GF-D8 (cell line): ENCODE data around the gene MOV10L1.
"Not testable (repeated sequence)": the region's sequence is repeated elsewhere in the genome, so short reads cannot be mapped to it uniquely, and the experiment has no call there.

ENCODE experiments used
- DNase-seq: peaks from one replicate; lab custom pipeline; 2025; lab: John Stamatoyannopoulos, UW

MOV10L1 gene

DNA sequence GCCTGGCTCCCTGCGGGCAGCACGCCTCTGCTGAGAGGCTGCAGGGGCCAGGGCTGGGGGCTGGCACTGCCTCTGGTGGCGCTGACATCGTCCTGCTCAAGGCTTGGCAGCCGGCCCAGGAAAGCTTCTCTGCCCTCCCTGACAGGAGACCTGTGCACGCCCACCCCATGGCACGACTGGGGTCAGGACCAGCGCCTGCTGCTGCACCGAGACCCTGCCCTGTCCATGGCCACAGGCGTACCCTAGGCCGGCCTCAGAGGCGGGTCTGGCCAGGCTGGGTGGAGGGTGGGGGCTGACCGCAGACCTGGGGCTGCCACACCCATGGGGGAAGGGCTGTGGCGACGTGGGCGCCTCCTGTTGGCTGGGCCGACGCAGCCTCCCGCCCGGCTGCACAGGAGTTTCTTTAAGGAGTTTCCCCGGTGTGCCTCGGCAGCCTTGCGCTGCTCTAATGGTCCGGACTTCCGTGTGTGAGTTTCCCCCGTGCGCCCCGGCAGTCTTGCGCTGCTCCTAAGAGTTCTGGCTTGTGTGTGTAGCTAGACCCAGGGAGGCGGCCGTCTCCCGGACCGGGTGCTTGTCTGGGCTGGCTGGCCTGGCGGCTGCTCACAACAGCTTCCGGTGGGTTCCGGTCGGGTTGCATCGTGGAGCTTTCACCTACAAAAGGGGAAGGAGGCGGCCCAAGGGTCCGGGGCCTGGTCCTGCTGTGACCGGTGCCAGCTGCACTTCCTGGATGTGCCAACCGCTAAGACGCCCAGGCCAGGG lies 100.6 kb downstream of the MOV10L1 start:
- peak; percentile 89 for DNase-seq

DNA sequence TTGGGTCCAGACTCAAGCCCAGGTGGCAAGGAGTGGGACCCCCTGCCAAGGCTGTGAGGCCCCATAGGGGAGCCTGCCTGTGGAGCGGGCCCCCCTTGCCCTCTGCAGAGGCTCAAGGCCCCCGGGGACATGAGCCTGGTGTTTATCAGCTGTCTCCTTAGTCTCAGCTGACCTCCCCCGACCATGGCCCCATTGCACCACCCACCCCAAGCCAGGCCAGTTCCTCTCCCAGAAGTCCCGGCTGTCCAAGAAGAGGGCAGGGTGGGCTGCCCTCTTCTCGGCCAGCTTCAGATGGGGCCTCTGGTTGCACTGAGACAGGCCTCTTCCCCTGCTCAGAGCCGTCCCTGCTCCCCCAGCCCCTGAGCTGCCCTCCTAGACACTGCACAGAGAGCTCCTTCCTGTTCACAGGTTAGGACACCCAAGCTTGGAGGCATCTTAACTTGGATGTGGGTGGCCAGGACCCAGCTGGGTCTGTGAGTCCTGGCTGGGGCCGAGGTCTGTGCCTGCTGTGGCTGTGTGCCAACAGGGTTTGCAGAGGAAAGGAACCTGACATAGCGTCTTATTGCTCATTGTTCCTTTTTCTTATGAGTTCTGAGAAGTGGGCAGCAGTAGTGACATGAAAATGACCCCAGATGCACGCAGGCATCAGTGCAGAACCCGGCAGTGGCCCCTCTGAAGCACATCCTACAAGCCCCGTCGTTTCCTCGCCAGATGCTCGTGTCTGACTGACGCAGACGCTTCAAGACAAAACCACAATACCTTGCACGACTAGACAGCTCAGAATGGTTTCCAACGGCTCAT lies 101.3 kb downstream of the MOV10L1 start:
- peak; percentile 97 for DNase-seq

DNA sequence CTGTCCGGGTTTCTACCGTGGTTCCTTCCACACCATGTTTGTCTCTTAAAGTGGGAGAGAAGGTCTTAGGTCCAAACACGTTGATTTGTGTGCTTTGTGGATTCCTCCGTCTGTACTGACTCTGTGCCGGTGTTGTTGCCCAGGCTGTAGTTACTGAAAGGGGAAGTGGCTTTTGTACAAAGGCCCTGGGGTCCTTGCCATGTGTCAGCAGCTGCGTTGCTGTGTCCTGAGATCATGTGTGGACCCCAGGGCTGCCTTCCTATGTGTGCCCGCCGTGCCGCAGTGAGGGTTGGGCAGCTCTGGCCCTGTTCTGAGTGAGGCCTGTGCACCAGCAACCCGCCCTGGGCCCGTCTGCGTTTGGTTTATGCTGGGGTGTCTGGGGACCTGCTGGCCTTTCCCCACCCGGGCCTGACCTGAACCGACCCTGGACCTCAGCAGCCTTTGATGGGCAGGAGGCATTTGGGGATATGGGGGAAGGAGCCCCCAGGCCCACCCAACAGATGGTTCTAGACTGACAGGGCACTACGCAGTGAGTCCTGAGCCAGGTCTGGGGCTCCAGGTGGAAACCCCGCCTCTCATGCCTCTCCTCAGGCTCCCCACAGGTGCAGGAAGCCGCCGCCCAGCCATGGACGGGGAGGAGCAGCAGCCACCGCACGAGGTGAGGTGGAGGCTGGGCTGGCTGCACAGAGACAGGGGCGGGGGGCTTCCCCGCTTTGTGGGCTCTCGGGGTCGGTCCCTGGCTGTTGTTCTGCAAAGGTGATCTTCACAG lies 102.8 kb downstream of the MOV10L1 start:
- no peak for DNase-seq

DNA sequence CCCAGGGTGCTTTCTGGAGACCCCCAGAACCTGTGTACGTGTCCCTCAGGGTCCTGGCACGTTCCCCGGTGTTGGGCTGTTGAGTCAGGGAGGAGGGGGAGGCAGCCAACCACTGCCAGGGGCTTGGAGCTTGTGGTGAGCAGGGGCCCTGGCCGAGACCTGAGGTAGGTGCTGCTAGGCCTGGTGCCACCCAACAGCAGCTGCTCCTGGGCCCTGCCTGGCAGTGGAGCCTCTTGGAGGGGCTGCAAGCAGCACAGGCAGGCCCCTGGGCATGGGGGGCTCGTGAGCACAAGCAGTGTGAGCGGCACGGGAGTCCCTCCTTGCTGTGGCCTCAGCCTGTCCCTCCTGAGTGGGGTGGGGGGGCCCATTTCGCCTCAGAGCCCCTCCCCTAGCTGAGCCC lies 103.8 kb downstream of the MOV10L1 start:
- DNase-seq: no peak

DNA sequence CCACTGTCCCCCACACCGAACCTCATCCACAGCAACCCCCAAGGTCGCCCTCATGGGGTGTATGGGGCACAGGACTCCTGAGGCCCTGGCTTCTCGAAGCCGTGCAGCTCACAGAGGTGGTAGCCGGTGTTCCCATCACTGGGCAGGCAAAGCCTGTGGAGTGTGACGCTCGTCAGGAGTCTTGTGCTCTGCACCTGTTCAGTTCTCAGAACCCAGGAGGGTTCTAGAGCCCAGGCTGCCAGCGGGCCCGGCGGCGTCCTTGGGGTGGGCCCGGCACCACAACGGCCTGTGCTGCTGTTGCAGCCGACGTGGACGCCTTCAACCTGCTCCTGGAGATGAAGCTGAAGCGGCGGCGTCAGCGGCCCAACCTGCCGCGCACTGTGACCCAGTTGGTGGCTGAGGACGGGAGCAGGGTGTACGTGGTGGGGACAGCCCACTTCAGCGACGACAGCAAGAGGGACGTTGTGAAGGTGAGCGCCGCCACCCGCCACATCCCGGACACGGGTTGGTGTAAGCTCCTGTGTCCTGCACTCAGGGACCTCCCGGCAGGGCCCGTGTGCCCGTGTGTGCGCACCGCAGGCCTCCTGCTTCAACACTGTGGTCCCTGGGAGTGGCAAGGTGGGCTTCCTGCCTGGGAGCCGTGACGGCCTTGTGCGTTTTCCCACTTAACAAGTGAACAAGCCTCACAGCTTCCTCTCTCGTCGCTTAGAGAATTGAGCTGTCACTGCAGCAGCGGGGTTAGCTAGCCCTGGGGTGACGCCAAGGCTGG lies 104.4 kb downstream of the MOV10L1 start:
- DNase-seq: no peak

DNA sequence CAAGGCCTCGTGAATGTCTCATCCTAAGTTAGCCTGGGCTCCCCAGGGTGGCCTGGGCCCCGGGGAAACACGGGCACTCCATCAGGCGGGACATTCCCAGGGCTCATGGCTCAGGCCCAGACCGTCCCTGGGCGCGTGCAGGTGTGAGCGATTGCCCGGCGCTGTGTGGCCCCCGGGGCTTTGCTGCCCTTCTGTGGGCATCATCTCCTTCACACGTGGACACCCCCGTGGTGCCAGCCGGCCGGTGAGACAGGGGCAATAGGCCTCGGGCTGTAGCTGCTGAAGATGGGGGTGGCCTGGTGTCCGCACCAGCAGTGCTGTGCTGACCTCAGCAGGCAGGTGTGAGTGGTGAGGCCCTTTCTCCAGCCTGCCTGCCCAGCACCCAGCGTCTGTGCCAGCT lies 106.5 kb downstream of the MOV10L1 start:
- no peak for DNase-seq

DNA sequence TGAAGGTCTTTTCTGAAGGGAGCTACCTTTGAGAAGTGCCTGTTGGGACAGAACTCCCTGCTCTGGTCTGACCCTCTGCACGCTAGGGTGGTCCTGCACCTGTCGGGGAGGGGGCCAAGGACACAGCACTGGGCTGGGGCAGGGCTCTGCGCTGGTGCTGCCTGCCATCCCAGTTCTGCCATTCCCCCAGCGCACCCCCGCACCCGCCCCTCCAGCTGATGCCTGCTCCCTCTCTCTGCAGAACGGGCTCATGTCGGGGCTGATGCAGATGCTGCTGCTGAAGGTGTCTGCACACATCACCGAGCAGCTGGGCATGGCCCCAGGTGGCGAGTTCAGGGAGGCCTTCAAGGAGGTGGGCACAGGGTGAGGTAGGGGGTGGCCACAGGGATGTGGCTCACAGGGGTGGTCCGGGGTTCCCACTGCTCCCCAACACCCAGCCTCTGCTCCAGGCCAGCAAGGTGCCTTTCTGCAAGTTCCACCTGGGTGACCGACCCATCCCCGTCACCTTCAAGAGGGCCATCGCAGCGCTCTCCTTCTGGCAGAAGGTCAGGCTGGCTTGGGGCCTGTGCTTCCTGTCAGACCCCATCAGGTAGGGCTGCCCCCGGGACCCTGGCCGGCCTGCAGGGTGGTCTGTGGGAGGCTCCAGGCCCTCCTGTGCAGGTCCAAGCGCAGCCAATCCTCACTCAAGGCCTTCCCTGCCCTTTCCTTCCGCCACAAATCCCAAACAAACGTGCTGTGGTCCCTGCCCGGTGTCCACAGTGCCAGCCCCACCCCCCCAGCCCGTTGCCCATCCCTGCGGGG lies 107.4 kb downstream of the MOV10L1 start:
- DNase-seq: no peak

DNA sequence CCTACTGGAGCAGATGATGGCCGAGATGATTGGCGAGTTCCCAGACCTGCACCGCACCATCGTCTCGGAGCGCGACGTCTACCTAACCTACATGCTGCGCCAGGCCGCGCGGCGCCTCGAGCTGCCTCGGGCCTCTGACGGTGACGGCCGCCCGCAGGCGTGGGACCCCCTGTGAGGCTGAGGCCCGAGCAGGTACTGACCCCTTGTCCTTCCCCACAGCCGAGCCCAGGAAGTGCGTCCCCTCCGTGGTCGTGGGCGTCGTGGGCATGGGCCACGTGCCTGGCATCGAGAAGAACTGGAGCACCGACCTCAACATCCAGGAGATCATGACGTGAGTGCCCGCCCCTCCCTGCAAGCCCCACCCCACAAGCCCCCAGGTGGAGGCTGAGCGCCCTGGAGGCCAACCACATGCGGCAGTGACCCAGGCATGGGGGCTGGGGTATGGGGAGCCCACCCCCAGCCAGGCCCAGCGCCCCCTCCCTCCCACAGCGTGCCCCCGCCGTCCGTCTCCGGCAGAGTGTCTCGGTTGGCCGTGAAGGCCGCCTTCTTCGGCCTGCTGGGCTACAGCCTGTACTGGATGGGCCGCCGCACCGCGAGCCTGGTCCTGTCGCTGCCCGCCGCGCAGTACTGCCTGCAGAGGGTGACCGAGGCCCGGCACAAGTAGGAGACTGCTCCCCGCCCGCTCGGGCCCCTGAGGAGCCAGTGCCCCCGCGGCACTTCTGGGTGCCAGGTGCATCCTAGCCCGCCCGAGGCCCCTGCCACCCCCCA lies 108.2 kb downstream of the MOV10L1 start:
- no peak for DNase-seq

DNA sequence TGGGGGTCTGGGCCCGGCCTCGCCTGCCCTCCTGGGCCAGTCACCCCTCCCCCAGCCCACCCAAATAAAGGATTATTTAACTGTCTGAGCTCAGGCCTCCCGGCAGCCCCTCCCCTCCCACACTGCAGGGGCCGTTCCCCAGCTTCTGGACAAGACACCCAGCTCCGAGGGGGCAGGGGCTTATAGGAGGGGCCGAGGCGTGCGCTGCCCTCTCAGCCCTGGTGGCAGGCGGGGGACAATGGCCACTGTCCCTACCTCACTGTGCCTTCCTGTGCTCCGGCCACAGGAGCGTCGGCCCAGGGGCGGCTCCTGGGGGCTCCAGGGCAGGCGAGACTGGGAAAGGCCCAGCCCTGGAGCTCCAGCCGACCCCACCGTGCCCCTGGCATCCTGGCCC lies 108.8 kb downstream of the MOV10L1 start:
- DNase-seq: no peak

DNA sequence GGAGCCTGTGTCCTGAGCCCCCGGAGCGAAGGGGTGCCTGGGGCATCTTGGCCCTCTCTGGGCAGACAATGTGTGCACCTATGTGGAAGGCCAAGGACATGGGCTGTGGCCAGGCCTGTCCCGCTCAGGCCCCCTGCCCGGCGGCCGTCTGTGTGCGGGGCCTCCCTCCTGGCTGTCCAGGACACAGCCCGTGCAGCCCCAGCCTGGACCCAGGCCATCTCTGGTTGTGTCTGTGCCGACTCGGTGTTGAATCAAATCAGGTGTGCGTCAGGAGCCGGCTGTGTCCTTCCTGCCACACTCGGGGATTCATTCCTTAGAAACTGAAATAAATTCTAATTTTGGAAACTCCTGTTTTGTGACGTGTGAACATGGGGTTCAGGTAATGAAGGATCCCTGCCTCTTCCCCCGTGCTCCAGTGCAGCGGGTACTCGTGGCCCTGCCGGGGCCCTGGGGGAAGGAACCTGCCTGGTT lies 109.5 kb downstream of the MOV10L1 start:
- DNase-seq: no peak

DNA sequence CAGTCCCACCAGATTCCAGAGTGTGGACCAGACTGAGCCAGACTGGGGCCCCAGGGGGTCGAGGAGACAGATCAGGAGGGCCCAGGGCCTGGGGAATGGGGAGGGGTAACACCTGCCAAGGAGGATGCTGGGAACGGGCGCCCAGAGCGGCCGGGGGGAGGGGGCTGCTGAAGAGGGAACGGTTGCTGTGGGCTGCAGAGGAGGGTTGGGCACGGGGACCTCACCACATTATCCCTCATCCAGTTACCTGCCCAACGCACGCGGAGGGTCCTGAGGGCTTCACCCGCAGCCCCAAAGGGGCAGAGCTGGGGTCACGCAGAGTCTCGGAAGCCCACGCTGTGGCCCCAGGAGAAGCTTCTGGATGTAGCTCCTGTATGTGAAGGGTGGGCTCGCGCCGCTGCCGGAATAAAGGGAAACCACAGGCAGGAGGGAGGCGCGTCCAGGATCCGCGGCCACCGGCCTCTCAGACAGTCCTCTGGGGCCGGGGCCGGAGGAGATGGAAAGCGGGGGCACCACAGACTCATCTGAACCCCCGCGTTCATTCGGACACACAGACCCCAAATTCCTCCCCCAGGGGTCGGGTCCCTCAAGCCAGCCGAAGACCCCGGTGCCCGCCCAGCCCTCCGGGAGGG lies 110.1 kb downstream of the MOV10L1 start:
- no peak for DNase-seq

DNA sequence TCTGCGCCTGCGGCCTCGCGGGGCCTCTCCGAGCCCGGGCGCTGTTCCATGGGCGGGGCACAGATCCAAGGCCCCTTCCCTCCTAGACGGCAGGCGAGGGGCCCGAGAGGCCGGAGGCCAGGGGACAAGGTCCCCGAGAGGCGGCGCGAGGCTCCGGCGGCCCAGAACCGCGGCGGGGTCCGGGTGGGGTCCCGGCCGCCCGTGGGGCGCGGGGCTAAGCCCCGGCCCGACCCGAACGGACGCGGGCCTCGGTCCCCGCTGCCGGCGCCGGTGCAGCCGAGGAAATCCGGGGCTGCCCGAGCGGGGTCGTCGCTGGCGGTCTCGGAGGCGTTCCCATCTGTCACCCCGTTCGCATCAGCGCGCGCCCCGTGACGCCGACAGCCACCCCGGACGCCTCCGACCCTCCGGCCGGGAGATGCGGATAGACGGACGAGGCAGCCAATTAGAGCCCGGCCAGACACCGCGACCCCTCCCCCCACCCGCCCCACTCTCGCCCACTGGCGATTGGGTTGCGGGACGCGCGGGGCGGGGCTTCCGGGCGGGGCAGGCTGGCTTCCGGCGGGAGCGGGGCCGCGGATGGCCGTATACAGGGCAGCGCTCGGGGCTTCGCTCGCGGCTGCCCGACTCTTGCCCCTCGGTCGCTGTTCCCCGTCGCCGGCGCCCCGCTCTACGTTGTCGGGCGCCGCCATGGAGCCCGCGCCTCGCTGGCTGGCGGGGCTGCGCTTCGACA lies 110.8 kb downstream of the MOV10L1 start, which contains the start of gene SELENOO:
SELENOO (plus strand) TSS at position 551 of the 730 bp plus-strand sequence; CDS start at position 577, 26 bp downstream.
- DNase-seq: peak; percentile 68

DNA sequence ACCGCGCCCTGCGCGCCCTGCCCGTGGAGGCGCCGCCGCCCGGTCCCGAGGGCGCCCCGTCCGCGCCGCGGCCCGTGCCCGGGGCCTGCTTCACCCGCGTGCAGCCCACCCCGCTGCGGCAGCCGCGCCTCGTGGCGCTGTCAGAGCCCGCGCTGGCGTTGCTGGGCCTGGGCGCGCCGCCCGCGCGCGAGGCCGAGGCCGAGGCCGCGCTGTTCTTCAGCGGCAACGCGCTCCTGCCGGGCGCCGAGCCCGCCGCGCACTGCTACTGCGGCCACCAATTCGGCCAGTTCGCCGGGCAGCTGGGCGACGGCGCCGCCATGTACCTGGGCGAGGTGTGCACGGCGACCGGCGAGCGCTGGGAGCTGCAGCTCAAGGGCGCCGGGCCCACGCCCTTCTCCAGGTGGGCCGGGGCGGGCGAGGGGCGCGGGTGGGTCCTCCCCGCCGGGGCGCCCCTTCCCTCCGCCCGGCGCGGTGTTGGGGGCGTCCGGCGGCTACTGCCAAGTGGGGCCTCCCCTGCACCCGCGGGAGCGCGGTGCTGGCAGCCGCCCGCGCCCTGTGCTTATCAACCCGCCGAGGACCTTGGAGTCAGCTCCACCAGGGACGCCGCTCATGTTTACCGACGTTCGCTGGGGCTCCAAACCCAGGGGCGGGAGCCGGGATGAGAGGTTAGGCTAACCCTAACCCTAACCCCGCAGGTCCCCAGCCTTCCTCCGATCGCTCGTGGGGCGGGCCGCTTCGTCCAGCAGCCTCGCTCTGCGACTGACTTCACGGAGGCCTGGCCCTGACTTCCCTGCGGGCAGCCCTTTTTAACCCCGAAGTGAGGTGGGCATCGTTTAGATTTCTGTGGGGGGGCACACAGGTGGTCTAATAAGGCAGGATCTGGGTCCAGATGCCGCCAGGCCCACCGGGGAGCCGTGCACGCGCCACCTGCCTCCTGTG lies 111.7 kb downstream of the MOV10L1 start:
- DNase-seq: no peak

DNA sequence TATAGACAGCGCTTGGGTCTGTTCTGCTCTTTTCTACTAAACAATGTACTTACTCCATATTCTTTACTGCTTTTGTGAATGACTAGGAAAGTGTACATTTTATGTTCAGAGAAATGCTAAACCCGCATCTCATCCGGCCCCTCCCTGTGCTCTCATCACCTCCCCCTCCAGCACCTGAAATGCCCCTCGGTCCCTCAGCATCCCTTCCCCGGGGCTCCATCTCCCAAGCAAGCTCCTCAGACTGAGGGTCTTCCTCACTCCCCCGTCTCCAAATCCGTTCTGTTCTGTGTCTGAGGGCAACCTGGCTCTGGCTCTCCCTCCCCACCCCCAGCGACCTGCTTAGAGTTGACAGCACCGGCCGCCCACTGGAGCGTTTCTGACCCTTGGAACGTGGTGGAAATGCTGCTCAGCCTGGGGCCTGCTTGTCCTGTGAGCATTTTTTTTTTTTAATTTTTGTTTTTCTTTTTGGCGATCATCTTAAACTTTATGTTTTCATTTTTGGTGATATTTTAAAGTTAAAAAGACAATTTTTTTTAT lies 112.4 kb downstream of the MOV10L1 start:
- DNase-seq: no peak

DNA sequence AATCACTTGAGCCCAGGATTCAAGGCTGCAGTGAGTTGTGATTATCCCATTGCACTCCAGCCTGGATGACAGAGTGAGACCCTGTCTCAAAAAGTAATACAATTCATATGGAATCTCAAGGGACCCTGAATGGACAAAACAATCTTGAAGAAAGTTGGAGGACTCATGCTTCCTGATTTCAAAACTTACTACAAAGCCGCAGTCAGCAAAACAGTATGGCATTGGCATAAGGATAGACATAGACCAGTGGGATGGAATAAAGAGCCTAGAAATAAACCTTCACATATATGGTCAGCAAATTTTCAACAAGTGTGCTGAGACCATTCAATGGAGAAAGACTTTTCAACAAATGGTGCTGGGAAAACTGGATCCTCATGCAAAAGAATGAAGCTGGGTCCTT lies 113.5 kb downstream of the MOV10L1 start:
- DNase-seq: no peak

DNA sequence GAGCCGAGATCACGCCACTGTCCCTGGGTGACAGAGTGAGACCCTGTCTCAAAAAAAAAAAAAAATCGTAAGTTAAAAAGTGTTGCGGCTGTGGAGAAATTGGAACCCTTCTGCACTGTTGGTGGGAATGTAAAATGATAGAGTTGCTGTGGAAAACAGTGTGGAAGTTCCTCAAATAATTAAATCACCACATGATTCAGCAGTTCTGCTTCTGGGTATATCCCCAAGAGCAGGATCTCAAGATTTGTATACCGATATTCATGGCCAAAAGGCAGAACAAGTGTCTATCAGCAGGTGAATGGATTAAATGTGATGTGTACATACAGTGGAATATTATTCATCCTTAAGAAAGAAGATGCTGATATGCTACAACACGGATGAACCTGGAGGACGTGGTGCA lies 114.8 kb downstream of the MOV10L1 start:
- DNase-seq: no peak

DNA sequence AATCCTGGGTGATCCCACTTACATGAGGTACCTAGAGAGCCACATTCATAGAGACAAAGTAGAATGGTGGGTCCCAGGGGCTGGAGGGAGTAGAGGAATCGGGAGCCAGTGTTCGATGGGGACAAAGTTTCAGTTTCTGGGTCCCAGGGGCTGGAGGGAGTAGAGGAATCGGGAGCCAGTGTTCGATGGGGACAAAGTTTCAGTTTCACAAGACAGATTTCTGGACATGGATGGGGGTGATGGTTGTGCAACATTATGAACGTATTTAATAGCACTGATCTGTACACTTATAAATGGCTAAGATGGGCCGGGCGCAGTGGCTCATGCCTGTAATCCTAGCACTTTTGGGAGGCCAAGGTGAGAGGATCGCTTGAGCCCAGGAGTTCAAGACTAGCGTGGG lies 115.2 kb downstream of the MOV10L1 start:
- DNase-seq: not testable (repeated sequence)
